ENCODE data around the gene MYH6. TPM values are rescaled to one million over a fixed set of nuclear protein-coding genes. Genes with fewer than 3 reads are reported as not detected.
A peak's percentile ranks its signal among the peaks of the same experiment; 100 is the strongest.

The MYH6 gene
- polyA plus RNA-seq, 1 donor from 2014 or later: not detected

DNA sequence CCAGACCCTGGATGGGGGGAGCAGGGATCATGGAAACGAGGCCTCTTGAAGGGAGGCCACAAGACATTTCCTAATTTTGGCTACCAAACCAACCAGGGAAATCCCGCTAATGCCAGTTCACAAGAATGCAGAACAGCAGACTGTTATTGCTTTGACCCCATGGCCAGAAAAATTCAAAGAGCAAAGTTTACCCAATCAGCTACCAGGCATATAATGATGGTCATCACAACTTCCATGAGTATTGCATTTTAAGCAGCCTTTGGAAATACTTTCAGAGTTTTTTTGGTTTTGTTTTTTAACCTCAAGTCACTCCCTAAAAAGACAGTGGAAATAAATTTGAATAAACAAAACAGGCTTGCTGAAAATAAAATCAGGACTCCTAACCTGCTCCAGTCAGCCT lies 35.6 kb downstream of the MYH6 start, which contains the start of gene IL25:
TSS of gene IL25 (plus strand) at position 301 of the 400 bp plus-strand sequence.
- no peaks in the 10 kb centered on the region for H3K36me3 Mint-ChIP-seq
- peaks cover 6% of the 10 kb centered on the region for H3K27me3 Mint-ChIP-seq
- H3K27ac Mint-ChIP-seq: no peak within 1 kb of the TSS
- H3K9me3 Mint-ChIP-seq: no peaks in the 10 kb centered on the region
- H3K4me3 Mint-ChIP-seq: no peak within 1 kb of the TSS
- H3K4me1 Mint-ChIP-seq: no peaks in the 10 kb centered on the region

DNA sequence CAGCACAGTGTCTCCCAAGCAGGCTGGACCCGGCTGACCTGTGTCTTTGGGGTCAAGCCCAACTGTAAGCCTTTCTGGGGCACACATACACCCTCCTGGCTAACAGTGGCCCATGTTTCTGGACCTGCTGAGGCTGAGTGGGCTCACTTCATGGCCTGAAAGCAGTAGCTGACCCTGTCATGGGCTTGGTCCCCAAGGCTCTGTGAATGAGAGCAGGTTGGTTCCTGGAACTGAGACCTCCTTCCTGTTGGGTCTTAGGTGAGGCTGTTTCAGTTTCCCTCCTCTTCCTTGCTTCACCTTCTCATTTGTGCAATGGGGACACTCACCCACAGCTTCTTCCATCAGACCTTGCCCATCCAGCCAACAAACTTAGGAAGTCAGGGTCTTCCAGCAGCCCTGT lies 36.2 kb downstream of the MYH6 start:
- no peak overlapping the region for H3K27ac Mint-ChIP-seq
- H3K4me1 Mint-ChIP-seq: no peaks in the 10 kb centered on the region
- peaks cover 13% of the 10 kb centered on the region for H3K27me3 Mint-ChIP-seq
- H3K9me3 Mint-ChIP-seq: no peaks in the 10 kb centered on the region
- no peaks in the 10 kb centered on the region for H3K36me3 Mint-ChIP-seq
- no peak overlapping the region for H3K4me3 Mint-ChIP-seq

DNA sequence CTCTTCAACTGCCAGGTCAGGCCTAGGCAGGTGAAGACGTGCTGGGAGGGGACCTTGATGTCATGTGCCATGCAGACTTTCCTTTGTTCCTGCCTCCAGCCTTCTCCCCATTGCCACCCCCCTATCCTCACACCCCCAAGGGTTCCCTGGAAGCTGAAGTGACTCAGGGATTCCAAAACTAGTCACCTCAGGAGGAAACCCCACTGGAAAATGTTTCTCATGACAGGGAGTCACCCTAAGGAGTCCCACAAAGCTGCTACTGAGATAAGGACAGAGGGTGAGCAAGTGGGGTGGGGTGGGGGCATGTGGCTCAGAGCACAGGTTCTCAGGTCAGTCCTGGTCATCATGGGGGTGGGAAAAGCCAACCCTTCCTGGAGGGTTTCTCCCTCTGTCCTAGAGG lies 37.9 kb downstream of the MYH6 start:
- H3K4me1 Mint-ChIP-seq: no peaks in the 10 kb centered on the region
- H3K4me3 Mint-ChIP-seq: no peak overlapping the region
- peaks cover 17% of the 10 kb centered on the region for H3K27me3 Mint-ChIP-seq
- H3K9me3 Mint-ChIP-seq: no peaks in the 10 kb centered on the region
- H3K36me3 Mint-ChIP-seq: no peaks in the 10 kb centered on the region
- H3K27ac Mint-ChIP-seq: no peak overlapping the region

DNA sequence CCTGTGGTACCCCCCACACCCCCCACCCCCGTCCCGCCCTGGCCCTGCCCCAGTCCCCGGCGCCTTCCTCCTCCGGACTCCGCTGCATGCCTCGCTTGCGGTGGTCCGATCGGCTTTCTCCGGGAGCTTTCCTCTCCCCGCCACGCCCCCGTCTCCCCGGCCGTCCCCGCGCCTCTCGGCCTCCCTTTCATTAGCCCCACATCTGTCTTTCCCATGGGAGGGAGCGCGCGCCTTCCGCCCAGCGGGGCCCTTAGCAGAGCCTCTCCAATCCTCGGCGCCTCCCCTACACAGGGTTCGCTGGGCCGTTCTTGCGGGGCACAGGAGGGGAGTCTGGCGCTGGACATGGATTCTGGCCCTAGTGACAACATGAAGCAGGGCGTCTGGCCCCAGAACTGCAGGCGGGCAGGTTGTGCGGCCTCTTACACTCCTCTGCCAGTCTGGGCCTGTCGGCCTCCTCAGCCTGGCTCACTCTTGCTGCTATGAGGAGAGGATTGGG lies 41.6 kb downstream of the MYH6 start:
- Mint-ChIP-seq H3K4me3 (no peak overlapping the region), H3K27me3 (peaks cover 23% of the 10 kb centered on the region), H3K27ac (peak overlapping the region in 1 of 3 donors; percentile 88), H3K9me3 (no peaks in the 10 kb centered on the region), H3K4me1 (no peaks in the 10 kb centered on the region), H3K36me3 (no peaks in the 10 kb centered on the region)

DNA sequence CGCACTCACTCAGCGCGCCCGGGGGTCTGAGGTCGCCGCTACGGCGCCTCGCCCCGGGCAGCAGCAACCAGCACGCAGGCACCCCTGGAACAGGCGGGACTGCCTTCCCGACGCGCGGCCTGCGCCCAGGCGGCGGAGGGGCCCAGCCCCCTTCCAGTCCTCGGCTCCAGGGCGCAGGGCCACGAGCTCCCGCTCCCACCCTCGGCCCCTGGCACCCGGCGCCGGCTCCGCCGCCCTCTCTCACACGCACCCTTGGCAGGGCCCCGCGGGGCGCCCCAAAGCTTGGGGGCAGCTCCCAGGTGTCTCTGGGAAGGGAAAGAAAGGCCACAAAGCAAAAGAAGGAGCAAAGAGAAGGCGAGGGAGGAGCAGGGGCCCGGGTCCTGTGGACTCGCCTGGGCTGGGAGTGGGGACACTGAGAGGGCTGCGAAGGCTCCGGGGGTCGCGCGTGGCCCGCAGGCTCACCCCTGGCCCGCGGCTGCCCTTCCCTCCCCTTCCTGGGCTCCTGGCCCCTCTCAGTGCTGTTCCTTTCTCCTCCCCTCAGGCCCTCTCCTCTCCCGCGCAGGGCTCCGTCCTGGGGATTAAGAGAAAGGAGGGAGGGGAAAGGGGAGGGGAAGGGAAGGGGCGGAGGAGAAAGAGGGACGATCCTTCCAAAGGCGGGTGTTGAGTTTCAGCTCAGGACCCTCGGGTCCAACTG lies 42.2 kb downstream of the MYH6 start:
- H3K4me1 Mint-ChIP-seq: no peaks in the 10 kb centered on the region
- H3K27me3 Mint-ChIP-seq: peaks cover 23% of the 10 kb centered on the region
- no peaks in the 10 kb centered on the region for H3K36me3 Mint-ChIP-seq
- no peak overlapping the region for H3K4me3 Mint-ChIP-seq
- no peaks in the 10 kb centered on the region for H3K9me3 Mint-ChIP-seq
- H3K27ac Mint-ChIP-seq: no peak overlapping the region

DNA sequence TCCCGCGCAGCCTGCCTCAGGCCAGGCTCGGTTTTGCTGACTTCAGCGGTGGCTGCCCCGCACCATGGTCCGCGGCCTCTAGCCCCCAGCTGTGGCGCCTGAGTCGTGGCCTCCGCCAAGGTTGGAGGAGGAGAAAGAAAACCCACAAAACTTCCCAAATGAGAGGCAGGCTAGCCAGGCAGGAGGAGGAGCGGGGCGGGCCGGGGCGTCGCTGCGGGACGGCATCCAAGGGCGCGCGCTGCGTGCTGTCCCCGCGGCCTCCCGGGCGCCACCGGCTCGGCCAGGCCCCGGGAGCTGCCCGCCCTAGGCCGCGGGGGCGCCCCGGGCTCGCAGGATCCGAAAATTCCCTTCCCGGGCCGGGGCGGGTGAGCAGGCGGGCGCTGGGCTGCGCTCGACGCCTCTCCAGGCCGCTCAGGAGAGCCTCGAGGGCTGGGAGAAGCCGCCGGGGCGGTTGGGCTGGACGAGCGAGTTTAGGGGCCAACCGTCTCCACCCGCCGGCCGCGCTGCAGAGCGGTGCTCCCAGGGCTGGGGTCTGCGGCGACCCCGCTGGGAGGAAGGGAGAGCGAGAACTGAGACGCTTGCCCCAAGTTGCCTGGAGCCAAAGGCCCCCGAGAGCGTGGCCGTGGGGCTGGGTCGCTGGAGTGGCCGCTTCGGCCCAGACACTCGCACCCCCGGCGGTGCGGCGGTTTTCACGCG lies 42.9 kb downstream of the MYH6 start, which contains the start of gene EFS:
TSS of gene EFS (minus strand) at position 137 of the 696 bp plus-strand sequence. CDS start 147 bp downstream, outside the sequence.
- Mint-ChIP-seq H3K4me3 (peak within 1 kb of the TSS in 1 of 4 donors; percentile 33), H3K27ac (no peak within 1 kb of the TSS)

DNA sequence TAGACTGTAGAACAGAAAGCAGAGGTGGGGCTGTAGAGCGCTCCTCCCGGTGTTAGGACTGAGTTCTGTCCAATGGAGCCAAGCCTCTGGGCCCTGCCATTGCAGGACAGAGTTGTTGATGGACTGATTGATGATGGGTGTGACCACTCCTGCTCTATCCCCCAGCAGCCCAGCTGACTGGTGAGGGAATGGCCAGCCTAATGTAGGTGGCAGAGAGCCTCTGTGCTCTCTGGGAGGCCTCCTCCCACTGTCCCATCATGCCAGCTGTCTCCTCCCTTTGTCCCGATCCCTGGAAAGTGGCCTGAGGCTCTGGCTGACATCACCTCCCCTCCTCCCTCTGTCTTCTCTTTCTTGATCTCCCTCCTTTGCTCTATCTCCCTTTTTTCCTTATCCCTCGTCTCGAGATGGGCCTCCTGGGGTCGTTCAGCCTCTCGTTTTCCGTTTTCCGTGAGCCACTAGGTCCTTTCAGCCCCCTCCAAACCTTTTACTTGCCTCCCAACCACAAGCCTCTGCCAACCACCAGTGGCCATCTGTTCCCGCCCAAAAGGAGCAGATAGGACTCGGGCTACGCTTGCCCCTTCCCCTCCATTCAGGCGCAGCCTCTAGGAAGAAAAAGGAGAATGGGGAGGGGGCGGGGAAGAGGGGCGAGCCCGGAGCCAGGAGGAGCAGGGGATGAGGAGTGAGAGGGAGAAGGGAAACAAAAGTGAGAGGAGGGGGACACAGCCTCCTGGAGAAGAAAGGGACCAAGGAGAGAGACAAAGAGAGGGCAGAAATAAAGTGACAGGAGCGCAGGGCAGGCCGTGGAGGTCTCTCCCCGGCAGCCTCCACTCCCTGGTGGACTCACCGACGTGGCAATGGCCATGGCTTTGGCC lies 43.7 kb downstream of the MYH6 start:
- Mint-ChIP-seq H3K4me3 (no peak overlapping the region), H3K36me3 (no peaks in the 10 kb centered on the region), H3K4me1 (no peaks in the 10 kb centered on the region), H3K9me3 (no peaks in the 10 kb centered on the region), H3K27ac (no peak overlapping the region), H3K27me3 (peaks cover 23% of the 10 kb centered on the region)

More for the DNA sequence above, 42.9 kb downstream of the MYH6 start, which contains the start of gene EFS:
- Mint-ChIP-seq H3K36me3 (no peaks in the 10 kb centered on the region), H3K27me3 (peaks cover 23% of the 10 kb centered on the region), H3K4me1 (no peaks in the 10 kb centered on the region), H3K9me3 (no peaks in the 10 kb centered on the region)

DNA sequence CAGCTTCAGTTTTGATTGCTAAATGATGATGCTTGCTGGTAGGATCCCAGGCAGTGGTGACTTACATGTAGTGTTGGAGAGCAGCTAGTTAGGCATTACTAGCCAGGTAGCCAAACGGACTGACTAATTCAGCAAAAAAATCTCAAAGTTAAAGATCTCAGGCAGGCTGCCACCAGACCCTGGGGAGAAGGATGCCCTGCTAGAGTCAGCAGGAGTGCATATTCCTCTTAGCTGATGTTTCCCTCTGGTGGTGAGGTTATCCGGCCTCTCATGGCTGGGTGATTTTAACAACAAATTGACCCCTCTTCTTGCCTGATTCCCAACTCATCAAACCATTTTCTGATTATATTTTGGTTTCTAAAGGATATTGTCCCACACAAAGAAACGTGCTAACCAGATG lies 45.9 kb downstream of the MYH6 start:
- no peaks in the 10 kb centered on the region for H3K4me1 Mint-ChIP-seq
- no peak overlapping the region for H3K4me3 Mint-ChIP-seq
- H3K27ac Mint-ChIP-seq: no peak overlapping the region
- no peaks in the 10 kb centered on the region for H3K36me3 Mint-ChIP-seq
- H3K9me3 Mint-ChIP-seq: no peaks in the 10 kb centered on the region
- peaks cover 17% of the 10 kb centered on the region for H3K27me3 Mint-ChIP-seq

DNA sequence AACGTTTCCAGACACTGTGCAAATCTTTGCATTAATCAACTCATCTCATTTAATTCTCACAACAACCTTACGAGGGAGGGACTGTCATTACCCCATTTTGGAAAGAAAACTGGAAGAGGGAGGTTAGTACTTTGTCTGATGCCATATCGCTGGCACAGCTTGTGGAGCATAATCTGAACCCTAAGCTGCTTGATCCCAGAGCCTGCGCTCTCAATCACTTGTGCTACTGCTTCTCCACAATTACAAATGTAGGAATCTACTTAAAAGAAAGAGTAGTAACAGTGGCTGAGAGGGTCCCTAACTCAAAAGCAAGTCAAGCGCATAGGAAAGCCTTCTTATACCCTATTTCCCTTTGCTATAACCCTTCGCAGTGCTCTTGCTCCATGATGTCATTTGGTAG lies 46.3 kb downstream of the MYH6 start:
- Mint-ChIP-seq H3K27ac (no peak overlapping the region), H3K36me3 (no peaks in the 10 kb centered on the region), H3K27me3 (peaks cover 13% of the 10 kb centered on the region), H3K4me1 (no peaks in the 10 kb centered on the region), H3K4me3 (no peak overlapping the region), H3K9me3 (no peaks in the 10 kb centered on the region)

DNA sequence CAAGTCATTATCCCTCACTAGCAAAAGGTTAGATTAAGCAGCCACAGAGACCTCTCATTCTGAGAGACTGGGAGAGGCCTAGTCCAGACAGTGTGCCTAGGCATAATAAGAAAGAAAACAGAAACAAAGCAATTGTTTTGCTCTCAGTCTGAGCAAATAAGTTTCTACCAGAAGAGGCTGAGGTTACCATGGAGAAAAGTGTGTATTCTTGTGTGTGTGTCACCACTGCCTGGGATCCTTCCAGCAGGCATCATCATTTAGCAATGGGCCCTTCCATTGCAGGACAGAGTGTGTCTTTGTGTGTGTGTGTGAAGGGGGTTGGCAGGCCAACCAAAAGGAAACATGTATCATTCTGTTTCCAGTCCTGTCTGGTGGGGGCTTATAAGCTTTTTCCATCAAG lies 46.8 kb downstream of the MYH6 start:
- no peaks in the 10 kb centered on the region for H3K4me1 Mint-ChIP-seq
- no peak overlapping the region for H3K4me3 Mint-ChIP-seq
- H3K36me3 Mint-ChIP-seq: no peaks in the 10 kb centered on the region
- H3K9me3 Mint-ChIP-seq: no peaks in the 10 kb centered on the region
- H3K27ac Mint-ChIP-seq: no peak overlapping the region
- H3K27me3 Mint-ChIP-seq: peaks cover 13% of the 10 kb centered on the region

DNA sequence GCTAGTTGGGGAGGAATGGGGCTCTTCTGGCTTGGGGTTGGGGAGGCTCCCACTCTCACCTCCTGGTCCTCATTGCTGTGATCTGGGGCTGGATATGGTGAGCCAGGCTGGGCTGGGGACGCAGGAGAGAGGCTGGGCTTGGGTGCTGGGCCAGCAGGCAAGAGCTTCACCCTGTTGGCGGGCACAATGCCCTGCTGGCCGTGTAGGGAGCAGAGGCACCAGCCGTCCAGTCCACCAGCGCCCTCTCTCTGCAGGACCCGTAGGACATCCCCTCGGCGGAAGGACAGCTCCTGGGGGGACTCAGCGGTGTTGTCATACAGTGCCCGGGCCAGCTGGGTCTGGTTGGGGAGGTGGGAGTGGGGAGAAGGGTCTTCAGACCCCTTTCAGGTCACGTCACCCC lies 47.6 kb downstream of the MYH6 start:
- no peaks in the 10 kb centered on the region for H3K9me3 Mint-ChIP-seq
- H3K4me1 Mint-ChIP-seq: no peaks in the 10 kb centered on the region
- H3K27me3 Mint-ChIP-seq: peaks cover 20% of the 10 kb centered on the region

DNA sequence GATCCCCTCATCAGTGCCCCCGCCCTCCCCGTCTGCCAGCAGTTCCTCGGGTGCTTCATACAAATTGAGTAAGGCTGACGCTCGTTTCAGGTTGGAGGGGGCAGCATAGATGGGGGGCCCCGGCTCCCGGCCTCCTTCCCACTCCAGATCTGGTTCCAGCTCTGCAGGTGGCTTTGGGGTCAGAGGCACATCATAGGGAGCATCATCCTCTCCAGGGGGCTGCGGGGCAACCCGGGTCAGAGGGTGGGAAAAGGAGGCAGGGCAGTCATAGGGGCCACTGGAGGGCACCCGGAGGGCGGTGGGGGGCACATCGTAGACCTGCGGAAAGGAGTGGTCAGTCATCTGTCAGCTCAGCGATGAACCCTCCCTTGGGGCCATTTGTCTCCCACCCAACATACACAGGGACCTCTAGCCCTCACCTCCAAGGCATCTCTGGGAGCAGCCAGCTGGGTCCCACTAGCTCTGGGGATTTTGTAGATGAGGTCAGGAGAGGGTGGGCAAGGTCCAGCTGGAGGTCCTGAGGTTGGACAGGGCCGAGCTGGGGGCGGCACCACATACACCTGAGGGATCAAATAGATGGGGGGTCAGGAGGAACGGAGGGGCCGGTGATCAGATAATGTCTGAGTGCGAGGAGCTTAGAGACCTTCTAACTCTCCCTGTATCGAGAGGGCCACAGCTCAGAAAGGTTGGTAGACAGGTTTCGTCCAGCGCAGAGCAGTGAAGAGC lies 48.2 kb downstream of the MYH6 start:
- Mint-ChIP-seq H3K4me1 (no peaks in the 10 kb centered on the region), H3K27me3 (peaks cover 27% of the 10 kb centered on the region), H3K27ac (no peak overlapping the region), H3K4me3 (no peak overlapping the region), H3K36me3 (no peaks in the 10 kb centered on the region), H3K9me3 (no peaks in the 10 kb centered on the region)

More for the DNA sequence above, 47.6 kb downstream of the MYH6 start:
- Mint-ChIP-seq H3K27ac (no peak overlapping the region), H3K4me3 (no peak overlapping the region), H3K36me3 (no peaks in the 10 kb centered on the region)

DNA sequence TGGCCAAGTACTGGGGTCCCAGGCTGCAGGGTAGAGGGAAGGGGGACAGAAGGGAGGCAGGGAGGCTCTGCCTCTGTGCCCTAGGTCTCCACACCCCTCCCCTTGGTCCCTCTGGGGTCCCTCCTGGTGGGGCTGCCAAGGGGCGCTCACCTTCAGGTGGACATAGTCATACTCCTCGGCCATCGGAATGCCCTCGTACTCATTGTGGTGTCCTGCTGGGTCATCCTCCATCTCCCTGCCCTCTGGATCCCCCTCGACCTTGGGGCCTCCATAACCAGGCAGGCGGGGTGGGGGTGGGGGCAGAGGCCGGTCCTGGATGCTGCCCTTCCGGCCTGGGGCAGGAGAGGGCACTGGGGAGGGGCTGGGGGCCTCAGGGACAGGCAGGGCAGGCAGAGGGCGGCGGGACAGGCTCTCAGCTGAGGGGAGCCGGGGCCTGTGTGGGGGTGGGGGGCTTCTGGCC lies 48.9 kb downstream of the MYH6 start:
- H3K36me3 Mint-ChIP-seq: no peaks in the 10 kb centered on the region

DNA sequence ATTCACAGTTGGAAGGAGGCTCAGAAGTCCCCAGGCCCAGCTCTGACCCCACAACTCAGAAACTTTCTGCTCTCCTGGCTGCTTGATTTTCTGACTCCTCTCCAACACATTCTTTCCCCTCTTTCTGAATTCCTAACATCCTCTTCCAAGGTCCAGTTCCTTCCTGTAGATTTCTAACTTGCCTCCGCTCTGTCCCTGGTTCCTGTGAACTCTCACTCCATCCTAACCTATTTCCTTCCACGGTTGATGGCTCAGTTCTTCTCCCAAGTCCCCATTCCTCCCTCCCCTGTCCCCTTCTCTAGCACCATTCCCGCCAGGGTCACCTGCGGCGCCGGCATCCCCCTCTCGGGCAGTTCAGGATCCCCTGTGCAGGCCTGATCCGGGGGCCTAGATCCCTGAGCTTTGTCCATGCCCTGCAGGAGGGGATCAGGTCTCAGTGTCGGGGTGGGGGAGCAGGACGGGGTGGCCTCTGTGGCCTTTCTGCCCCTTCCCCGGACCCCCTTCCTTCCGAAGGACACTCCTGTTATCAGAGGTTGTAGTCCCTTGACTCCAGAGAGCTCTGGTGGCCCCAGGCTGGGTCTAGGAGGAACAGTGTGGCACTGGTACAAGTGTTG lies 49.4 kb downstream of the MYH6 start:
- Mint-ChIP-seq H3K27me3 (peaks cover 35% of the 10 kb centered on the region), H3K27ac (no peak overlapping the region), H3K36me3 (no peaks in the 10 kb centered on the region), H3K9me3 (no peaks in the 10 kb centered on the region), H3K4me1 (peaks cover 0 to 6% (median 0%) of the 10 kb centered on the region in 3 donors), H3K4me3 (no peak overlapping the region)

More for the DNA sequence above, 48.9 kb downstream of the MYH6 start:
- Mint-ChIP-seq H3K9me3 (no peaks in the 10 kb centered on the region), H3K27ac (no peak overlapping the region), H3K4me3 (no peak overlapping the region), H3K27me3 (peaks cover 30% of the 10 kb centered on the region), H3K4me1 (peaks cover 0 to under 1% (median 0%) of the 10 kb centered on the region in 3 donors)
